GM21423 (cell line): Measurements from ENCODE around the gene KAZALD1.

Experiments used
- ATAC-seq: cut with Tn5 transposase; IDR thresholded peaks from one replicate; pipeline ENCODE4 v1.9.1; 2021; ENCODE audit warnings: mild to moderate bottlenecking, moderate library complexity; ENCODE audit not compliant: unreplicated experiment

Gene KAZALD1

GRCh38 chr10:101047961-101048892 is 13.6 kb upstream of the KAZALD1 start:
- no peak for ATAC-seq

- ATAC-seq = no peak
Observed at GRCh38 chr10:101050208-101051069, 11.3 kb upstream of the KAZALD1 start.

DNA sequence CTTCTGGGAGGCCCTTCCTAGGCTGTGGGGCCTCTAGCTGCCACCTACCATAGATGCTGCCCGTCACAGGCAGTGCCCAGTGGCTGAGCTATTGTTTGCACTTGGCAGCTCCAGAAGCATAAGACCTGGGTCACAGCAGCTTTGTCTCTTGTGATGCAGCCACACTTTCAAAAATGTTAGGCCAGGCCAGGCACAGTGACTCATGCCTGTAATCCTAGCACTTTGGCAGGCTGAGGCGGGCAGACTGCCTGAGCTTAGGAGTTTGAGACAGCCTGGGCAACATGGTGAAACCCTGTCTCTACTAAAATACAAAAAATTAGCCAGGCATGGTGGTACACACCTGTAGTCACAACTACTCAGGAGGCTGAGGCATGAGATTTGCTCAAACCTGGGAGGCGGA is 9.5 kb upstream of the KAZALD1 start:
- ATAC-seq = no peak

GRCh38 chr10:101053516-101053915 is 8.3 kb upstream of the KAZALD1 start:
- ATAC-seq = no peak

DNA sequence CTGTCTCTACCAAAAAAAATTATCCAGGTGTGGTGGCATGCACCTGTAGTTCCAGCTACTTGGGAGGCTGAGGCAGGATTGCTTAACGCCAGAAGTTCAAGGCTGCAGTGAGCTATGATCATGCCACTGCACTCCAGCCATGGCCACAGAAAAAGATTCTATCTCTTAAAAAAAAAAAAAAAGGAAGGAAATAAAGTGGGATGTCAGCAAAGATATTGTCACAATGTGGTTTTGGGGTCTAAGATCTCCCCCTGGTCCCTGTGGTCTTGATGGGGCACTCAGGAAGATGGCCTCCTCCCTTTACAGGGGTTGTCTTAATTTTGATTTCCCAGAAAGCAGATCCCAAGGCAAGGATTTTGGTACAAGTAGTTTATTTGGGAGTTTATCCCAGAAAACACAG is 7.4 kb upstream of the KAZALD1 start:
- no peak for ATAC-seq

DNA sequence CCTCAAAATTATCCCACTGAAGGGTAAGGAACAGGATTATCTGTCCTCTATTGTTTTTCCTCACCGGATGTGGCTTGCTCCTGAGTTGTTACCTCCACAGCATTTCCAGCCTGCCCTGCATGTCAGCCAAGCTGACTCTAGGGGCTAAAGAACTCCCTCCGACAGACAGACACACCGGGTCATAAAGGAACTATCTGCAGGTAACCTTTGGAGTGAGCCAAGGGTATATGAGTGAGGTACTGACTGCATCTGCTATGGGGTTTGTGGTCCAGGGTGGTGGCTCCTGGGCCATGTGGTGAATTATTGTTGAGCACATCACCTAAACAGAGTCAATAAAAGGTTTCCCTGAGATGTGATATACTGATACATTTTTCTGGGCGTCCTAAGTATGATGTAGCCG is 6.9 kb upstream of the KAZALD1 start:
- ATAC-seq = no peak

GRCh38 chr10:101055411-101055810 is 6.4 kb upstream of the KAZALD1 start:
- ATAC-seq = no peak

DNA sequence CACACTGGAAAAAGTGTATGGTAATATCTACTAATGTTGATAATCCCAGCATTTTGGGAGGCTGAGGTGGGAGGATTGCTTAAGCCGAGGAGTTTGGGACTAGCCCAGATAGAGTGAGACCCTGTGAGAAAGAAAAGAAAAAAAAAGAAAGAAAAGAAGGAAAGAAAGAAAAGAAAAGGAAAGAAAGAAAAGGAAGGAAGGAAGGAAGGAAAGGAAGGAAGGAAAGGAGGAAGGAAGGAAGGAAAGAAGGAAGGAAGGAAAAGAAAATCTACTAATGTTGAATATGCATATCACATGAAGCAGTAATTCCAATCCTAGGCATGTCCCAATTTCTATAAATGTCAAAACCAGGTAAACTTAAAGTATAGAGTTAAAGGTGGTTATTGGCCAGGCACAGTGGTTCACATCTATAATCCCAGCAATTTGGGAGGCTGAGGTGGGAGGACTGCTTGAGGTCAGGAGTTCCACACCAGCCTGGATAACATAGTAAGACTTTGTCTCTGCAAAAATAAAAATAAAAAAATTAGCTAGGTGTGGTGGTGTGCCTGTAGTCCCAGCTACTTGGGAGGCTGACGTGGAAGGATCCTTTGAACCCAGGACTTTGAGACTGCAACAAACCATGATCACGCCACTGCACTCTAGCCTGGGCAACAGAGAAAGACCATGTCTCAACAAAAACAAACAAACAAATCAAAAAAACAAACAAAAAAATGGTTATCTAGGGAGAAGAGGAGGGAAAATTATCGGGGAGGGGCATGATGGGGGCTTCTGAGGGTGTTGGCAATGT is 5.2 kb upstream of the KAZALD1 start:
- no peak for ATAC-seq

GRCh38 chr10:101060036-101060950 is 1.5 kb upstream of the KAZALD1 start:
- peak; percentile 40 for ATAC-seq

DNA sequence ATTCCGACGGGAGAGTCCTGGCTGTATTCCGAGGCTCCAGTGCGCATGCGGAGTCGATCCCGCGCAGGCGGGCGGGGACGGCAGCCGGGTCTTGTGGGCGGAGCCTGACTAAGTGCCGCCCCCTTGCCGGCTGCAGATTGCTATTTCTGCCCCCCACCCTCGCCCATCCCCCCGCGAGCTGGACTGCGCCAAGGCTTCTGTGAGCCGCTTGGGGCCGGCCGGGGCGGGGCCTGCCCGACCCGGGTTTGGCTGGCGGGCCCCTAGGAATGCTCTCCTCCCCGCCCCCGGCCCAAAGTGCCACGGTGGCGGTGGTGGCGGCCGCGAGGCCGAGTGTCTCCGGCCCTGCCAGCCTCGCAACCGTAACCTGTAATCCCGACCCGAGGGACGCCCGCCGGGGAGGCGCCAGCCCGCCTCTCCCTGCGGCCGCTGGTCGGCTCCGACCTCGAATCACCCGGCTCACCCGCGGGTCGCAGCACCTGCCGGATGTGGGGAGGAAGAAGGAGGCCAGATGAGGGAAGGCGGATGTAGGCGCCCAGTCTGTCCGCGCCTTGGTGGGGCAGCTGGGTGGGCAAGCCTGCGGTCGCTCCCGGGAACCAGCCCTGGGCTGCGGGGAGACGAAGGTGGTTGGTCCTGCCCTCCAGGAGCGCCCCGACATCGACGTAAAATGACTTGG is 702 bp upstream of the KAZALD1 start:
- ATAC-seq = peak; percentile 61

GRCh38 chr10:101062232-101063049 is 652 bp downstream of the KAZALD1 start:
- no peak for ATAC-seq

DNA sequence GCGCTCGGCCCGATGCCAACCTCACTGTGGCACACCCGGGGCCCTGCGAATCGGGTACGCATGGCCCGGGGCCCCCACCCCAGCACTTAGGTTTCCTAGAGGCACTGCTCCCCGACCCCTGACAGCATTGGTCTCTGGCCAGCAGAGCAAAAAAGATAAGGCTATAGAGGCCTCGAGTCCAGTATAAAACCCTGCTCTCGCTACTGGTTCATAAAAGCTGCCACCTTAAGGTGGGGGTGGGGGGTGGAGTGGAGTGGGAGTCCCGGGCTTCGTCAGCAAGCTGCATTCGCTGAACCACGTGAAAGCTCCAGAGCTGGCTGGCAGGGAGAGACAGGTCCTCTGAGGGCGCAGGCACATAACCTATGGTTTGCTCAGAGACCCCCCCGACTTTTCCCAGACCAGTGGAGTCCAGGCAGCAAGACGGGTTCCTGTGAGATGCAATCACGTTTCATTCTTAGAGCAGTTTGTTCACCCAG is 1.3 kb downstream of the KAZALD1 start:
- ATAC-seq = no peak

- no peak for ATAC-seq
Observed at GRCh38 chr10:101063548-101064414, 2.0 kb downstream of the KAZALD1 start.

- no peak for ATAC-seq
Observed at GRCh38 chr10:101064415-101065030, 2.7 kb downstream of the KAZALD1 start.

DNA sequence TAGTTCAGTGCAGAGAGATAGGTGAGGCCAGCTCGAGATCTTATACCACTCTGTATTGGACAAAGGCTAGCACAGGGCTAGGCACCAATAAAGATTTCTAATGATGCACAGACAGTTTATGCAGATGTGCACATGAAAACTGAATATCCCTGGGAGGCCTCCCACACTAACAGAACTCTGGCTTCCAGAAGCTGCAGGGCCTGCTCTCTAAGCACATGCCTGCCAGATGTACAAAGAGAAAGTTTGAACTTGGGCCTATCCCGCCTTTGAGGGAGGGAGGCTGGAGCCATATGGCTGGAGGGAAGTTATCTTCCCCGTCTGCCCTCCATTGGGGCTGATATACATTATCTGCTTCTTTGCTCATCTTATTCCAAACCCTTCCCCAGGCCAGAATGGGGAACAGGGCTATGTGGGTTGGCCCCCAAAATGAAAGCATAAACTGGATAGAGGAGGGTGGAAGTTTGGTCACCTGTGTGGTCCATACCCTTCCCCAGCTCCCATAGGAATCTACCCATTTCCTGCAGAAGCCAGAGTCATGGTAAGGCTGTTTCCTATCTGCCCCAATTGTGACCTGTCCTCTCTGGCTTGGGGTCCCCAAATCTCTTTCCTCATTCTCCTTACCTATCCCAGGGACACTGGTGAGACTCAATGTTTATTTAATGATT is 3.8 kb downstream of the KAZALD1 start:
- no peak for ATAC-seq

DNA sequence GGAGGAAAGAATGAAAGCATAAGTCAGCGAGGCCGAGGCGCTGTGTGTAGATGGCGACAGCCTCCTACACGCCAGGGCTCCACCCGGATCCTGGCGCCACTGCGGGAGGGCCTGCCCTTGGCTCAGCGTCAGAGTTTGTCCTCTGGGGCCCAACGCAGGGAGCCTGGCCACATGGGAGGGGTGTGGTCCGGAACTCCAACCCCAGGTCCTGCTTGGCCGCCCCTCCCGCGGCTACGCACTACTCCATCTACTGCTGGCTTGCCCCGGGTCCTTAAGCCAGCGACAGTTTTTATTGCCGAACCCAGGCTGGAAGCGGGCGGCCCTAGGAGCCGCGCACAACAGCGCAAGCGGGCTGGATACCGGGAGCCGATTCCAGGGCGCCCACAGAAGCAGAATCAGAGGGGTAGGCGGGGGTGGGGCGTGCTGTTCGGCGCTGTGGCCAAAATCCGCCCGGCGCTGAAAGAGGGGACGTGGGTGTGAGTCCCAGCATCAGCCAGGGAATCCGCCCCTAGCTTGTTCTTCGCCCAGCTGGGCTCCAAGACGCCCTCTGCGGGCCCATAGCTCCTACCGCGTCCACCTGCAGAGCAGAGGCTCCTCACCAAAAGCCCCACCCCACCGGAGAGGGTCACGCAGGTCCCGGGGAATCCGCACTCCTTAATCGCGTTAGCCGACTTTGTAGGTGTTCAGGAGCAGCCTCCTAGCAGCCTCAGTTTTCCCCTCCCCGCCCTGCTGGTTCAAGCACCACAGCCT is 4.5 kb downstream of the KAZALD1 start:
- ATAC-seq = peak; percentile 34
